ENCODE measurements around the gene ZNF618.
"Not testable (repeated sequence)": the region's sequence is repeated elsewhere in the genome, so short reads cannot be mapped to it uniquely, and the experiment has no call there.

The ZNF618 gene

GRCh38 chr9:114082017-114082762 is 206.1 kb downstream of the ZNF618 start:
- DNase-seq (ENCODE audit: low spot score) = peak; percentile 89

- DNase-seq (ENCODE audit: low spot score) = not testable (repeated sequence)
Observed at GRCh38 chr9:114082763-114083412, 206.8 kb downstream of the ZNF618 start.

GRCh38 chr9:114083666-114084065 is 207.6 kb downstream of the ZNF618 start:
- no peak for DNase-seq (ENCODE audit: low spot score)

DNA sequence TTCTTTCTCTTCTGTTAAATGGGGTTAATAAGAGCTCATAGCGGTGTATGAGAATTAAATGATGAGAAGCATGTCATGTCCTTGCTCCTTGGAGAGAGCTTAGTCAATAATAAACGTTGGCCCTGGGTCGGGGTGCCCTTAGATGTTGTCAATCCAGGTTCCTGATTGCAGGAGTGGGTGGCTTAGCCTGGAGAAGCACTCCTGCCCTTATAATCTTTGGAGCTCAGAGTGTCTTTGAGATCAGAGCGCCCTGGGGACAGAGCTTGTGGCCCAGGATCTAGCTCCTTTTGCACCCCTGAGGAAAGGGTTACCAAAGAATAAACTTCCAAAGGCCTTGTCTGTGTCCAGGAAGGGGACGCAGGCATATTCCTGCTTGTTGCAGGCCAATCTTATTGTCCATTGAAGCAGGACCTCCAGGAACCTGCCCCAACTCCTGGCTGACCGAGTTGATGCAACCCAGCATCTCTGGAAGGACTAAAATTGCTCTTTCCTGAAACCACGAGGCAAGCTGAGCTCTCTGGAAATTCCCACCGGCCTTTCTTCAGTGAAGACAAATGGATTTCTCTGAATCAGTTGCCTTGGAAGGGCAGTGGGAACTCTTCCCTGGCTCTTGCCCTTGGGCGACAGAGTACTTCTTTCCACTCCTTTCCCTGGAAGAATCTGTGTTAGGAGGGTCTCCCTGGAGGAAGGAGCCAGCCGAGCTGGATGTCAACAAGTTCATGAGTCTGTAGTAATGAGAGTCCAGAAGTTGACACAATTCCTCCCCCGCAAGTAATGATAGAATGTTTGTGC is 208.4 kb downstream of the ZNF618 start:
- no peak for DNase-seq (ENCODE audit: low spot score)

- DNase-seq (ENCODE audit: low spot score) = no peak
Observed at GRCh38 chr9:114085387-114085789, 209.3 kb downstream of the ZNF618 start.

- no peak for DNase-seq (ENCODE audit: low spot score)
Observed at GRCh38 chr9:114086009-114086408, 209.9 kb downstream of the ZNF618 start.

DNA sequence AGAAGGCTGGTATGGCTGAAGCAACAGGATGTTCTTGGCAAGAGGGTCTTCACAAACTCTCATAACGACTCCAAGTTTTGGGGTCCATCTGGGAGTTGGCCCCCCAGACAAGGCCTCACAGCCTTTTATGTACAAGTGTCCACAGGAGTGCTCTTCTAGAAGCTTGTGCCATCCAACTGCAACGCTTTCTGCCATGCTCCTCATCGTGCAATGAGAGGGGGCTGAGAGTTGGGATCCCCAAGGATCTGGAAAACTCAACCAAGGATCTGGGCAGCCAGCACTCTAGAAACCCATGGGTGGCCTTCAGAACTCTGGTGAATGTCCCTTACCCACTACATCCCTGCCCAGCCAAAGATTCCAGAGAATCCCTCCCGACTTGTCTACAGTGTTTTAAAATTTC is 210.5 kb downstream of the ZNF618 start:
- no peak for DNase-seq (ENCODE audit: low spot score)

GRCh38 chr9:114087721-114088120 is 211.6 kb downstream of the ZNF618 start:
- DNase-seq (ENCODE audit: low spot score) = no peak

GRCh38 chr9:114088571-114089170 is 212.6 kb downstream of the ZNF618 start:
- no peak for DNase-seq (ENCODE audit: low spot score)

DNA sequence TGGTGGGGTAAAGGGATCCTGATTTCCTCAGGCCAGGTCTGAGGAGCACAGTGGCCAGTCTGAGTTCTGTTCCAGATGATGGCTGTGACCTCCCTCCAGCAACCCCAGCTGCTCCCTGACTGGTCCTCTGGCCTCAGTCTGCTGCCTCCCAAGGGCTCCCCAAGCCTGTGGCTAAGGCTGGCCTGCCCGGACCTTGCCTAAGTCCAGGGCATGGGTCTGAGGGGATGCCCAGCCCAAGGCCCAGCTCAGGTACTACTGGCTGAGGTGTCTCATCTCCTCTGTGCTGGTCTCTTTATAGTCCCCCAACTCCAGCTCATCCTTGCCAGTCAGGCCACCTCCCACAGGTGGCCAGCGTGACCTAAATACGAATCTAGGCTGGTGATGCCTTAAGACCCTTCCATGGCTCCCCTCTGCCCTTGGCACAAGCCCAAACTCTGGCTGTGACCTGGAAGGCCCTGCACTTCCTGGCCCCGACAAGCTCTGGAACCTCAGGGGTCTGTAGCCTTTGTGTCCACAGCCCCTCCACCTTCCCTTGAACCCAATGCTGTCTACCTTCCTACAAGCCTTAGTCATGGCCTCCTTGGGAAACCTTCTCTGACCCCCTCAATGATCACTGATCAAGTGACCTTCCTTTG is 213.2 kb downstream of the ZNF618 start:
- DNase-seq (ENCODE audit: low spot score) = no peak

DNA sequence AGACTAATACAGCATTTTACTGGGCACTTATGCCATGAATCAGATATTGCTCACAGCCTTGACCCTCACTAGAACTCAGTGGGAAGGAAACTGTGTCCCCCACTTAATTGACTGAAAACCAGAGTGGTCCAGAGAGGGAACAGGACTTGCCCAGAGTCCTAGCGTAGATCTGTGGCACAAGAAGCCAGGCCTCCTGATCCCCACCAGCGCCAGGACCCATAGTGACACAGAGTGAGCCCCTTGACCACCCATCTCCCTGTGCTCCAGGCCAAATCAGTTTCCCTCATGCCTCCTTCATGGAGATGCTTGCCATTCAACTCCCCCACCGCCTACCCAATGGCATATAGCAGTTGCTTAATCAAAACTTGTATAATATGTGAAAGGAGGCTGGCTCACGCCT is 214.7 kb downstream of the ZNF618 start:
- DNase-seq (ENCODE audit: low spot score) = no peak

GRCh38 chr9:114091711-114092110 is 215.6 kb downstream of the ZNF618 start:
- DNase-seq (ENCODE audit: low spot score) = no peak

DNA sequence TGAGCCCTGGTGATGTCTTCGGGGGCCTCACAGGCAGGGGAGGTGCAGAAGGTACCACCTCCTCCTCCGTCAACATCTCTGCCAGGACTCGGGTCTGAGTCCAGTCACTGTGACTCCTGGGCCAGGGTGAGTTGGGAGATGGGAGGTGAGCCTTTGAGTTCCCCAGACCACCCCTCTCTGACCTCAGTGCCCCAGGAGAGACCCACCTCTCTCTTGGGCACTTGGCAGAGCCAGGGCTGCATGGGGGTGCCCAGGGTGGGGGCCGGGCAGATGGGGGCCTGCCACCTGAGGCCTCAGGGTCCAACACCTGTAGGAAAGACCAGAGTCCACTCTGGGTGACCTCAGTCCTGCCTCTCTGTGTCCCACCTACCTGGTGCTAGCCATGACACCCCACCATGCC is 216.2 kb downstream of the ZNF618 start:
- DNase-seq (ENCODE audit: low spot score) = no peak

DNA sequence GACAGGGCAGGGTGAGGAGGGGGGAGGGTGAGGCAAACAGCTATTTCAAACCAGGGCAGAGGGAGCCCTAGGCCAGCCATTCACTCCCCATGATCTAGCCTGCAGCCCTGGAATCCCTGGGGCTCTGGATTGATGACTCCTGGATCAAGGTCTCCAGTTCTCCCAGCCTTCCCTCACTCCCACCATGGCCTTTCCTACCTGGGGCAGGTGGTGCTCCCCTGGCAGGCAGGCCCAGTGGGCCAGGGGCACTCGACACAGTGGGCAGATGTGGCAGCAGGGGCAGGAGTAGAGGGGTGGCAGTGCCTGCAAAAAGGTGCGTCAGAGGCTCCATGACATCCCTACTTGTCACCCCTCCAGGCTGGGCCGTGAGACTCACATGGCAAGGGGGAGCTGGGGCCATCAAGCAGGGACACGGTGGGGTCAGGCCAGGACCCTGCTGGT is 216.9 kb downstream of the ZNF618 start:
- no peak for DNase-seq (ENCODE audit: low spot score)

- no peak for DNase-seq (ENCODE audit: low spot score)
Observed at GRCh38 chr9:114093761-114094505, 217.8 kb downstream of the ZNF618 start.

GRCh38 chr9:114094971-114095370 is 218.9 kb downstream of the ZNF618 start:
- DNase-seq (ENCODE audit: low spot score) = no peak

GRCh38 chr9:114096041-114096511 is 220.0 kb downstream of the ZNF618 start:
- no peak for DNase-seq (ENCODE audit: low spot score)

DNA sequence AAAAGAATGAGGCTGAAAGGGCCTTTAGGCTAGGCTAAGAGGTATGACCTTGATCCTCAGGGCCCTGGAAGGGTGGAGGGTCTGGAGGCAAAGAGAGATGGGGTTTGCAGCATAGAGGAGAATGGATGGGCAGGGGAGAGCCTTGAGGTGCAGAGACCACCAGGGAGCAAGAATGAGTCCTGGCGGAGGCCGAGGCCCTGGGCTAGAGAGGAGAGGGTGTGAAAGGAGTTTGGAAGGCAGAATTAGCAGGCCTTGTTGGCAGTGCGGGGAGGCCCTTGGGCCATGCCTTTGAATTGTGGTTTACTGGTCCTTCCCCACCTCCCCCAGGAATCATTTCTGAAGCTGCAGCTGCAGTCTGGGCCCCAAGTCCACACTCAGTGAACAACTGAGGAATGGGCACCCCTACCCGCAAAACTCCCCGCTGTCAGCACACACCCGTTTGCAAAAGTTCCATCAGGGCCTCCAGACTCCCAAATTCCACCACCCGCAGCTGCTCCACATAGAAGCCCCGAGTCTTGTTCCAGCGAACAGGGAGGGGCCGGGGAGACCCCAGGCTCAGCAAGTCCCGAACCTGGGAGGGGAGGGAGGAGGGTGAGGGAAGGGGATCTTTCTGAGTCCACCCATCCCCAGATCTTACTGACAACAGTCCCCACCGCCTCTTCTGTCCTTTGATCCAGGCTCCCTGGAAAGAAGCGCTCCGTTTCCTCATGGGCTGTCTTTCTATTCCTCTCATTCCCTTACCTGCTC is 220.9 kb downstream of the ZNF618 start:
- DNase-seq (ENCODE audit: low spot score) = no peak

- DNase-seq (ENCODE audit: low spot score) = no peak
Observed at GRCh38 chr9:114097613-114098020, 221.5 kb downstream of the ZNF618 start.
